ENCODE results near the gene ZBTB7C. TPM values are rescaled to one million over a fixed set of nuclear protein-coding genes. Genes with fewer than 3 reads are reported as not detected.

Gene ZBTB7C
- total RNA-seq, 1 experiment from 2014 or later = 0.33 TPM

DNA sequence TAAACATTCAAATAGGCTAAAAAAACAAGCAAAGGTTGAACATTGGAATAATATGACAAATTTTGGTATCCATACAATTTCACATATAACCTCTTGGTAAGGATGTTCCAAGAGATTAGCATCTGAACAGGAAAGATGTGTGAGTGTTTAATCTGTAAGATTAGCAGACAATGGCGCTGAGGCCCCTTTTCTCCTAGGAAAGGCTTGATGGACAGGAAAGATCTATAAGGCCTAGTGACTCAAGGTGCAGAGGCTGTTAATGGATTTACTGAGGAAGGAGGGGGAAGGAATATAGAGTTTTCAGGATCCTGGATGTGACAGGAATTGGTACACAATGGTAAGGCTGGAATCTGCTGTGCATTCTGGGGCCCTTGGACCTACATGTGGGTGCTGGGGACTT, 430.6 kb downstream of the ZBTB7C start:
- Histone ChIP-seq H2BK120ac (ENCODE audit: low read depth, low read length, poor library complexity, severe bottlenecking) (no peak overlapping the region), H4K91ac (ENCODE audit: insufficient read length, low read depth, low read length) (no peak overlapping the region), H3K14ac (ENCODE audit: insufficient read depth, low read length) (no peak overlapping the region), H2AK5ac (ENCODE audit: insufficient read length, low read length) (no peak overlapping the region), H3K27me3 (ENCODE audit: insufficient read depth, low read length) (no peaks in the 10 kb centered on the region), H4K5ac (ENCODE audit: insufficient read length, low read depth, low read length) (no peak overlapping the region), H3K4ac (ENCODE audit: low read depth, low read length) (no peak overlapping the region), H3K4me1 (ENCODE audit: insufficient read depth, low read length) (peaks cover 4% of the 10 kb centered on the region; the same call in 1 of the 2 replicates), H3K23ac (ENCODE audit: insufficient read length, low read depth, low read length) (no peak overlapping the region), H3K4me2 (ENCODE audit: insufficient read depth, insufficient read length, low read length) (no peak overlapping the region), H3K9me3 (ENCODE audit: control insufficient read depth, low read depth, low read length) (no peaks in the 10 kb centered on the region), H4K8ac (replicated peaks; ENCODE audit: insufficient read length, low read depth, low read length) (no peak overlapping the region), H3K79me1 (ENCODE audit: insufficient read depth, low read depth, low read length, poor library complexity, severe bottlenecking) (no peaks in the 10 kb centered on the region), H3T11ph (ENCODE audit: low read length) (no peak overlapping the region), H4K20me1 (ENCODE audit: control insufficient read depth, insufficient read depth, insufficient read length) (no peaks in the 10 kb centered on the region), H3K23me2 (ENCODE audit: insufficient read length, low read depth, low read length, poor library complexity, severe bottlenecking) (no peaks in the 10 kb centered on the region), H3K18ac (ENCODE audit: insufficient read length, low read depth, low read length) (no peak overlapping the region), H2BK5ac (ENCODE audit: insufficient read length, low read length) (no peak overlapping the region), H2BK15ac (ENCODE audit: low read depth, low read length) (no peak overlapping the region), H2BK20ac (ENCODE audit: low read depth, low read length, poor library complexity, severe bottlenecking) (no peak overlapping the region), H2BK12ac (ENCODE audit: insufficient read length, low read depth, low read length) (no peak overlapping the region), H3K56ac (ENCODE audit: insufficient read length, low read depth, low read length) (no peak overlapping the region), H2AFZ (ENCODE audit: low read length) (no peak overlapping the region), H3K9ac (ENCODE audit: extremely low read depth, insufficient read length, low read length) (no peak overlapping the region), H3K27ac (ENCODE audit: insufficient read length, low read depth, low read length) (no peak overlapping the region), H3K79me2 (ENCODE audit: insufficient read depth, low read length) (no peaks in the 10 kb centered on the region)
- Mint-ChIP-seq H3K36me3 (ENCODE audit: insufficient read depth in 1 of 3, low read depth in 3 of 3) (peaks cover 0 to 4% (median 0%) of the 10 kb centered on the region in 3 experiments; a peak in 3 of 7 replicates), H3K27ac (no peak overlapping the region), H3K4me1 (peaks cover 66 to 72% of the 10 kb centered on the region in 2 experiments), H3K27me3 (ENCODE audit: low read depth) (peaks cover 2% of the 10 kb centered on the region), H3K4me3 (no peak overlapping the region), H3K9me3 (no peaks in the 10 kb centered on the region; a peak in 2 of 5 replicates)
- TF ChIP-seq, protein P1, sequence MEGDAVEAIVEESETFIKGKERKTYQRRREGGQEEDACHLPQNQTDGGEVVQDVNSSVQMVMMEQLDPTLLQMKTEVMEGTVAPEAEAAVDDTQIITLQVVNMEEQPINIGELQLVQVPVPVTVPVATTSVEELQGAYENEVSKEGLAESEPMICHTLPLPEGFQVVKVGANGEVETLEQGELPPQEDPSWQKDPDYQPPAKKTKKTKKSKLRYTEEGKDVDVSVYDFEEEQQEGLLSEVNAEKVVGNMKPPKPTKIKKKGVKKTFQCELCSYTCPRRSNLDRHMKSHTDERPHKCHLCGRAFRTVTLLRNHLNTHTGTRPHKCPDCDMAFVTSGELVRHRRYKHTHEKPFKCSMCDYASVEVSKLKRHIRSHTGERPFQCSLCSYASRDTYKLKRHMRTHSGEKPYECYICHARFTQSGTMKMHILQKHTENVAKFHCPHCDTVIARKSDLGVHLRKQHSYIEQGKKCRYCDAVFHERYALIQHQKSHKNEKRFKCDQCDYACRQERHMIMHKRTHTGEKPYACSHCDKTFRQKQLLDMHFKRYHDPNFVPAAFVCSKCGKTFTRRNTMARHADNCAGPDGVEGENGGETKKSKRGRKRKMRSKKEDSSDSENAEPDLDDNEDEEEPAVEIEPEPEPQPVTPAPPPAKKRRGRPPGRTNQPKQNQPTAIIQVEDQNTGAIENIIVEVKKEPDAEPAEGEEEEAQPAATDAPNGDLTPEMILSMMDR (conservative IDR thresholded peaks at IDR 0.05) = no peak
- no CpG with 5 or more reads among the region's 1 CpG for WGBS (ENCODE audit: extremely low coverage, insufficient read length, low lambda C conversion rate)
- DNase-seq = no peak

All from H9 (cell line).